Effector memory CD4-positive, alpha-beta T cell (primary cell): ENCODE results near the gene ARHGAP21.
"Not testable (repeated sequence)": the region's sequence is repeated elsewhere in the genome, so short reads cannot be mapped to it uniquely, and the experiment has no call there.

ENCODE experiments used
- DNase-seq, 3 donors: peaks; one replicate each; pipeline ENCODE4 v3.0.0-alpha.2; 2020
- H3K27ac ChIP-seq: 2 replicates; pipeline ENCODE4 v1.7.0; 2013; ENCODE audit warnings: mild to moderate bottlenecking, low read length, moderate library complexity; ENCODE audit not compliant: insufficient read depth, poor library complexity, severe bottlenecking
- H3K27me3 ChIP-seq: replicated peaks from 2 replicates; pipeline ENCODE4 v1.7.0; 2013; ENCODE audit warnings: mild to moderate bottlenecking, low read length; ENCODE audit not compliant: insufficient read depth, control insufficient read depth, poor library complexity, severe bottlenecking
- H3K36me3 ChIP-seq: 2 replicates; pipeline ENCODE4 v1.7.0; 2013; ENCODE audit warnings: mild to moderate bottlenecking, low read length, moderate library complexity; ENCODE audit not compliant: control insufficient read depth, insufficient read depth
- H3K4me1 ChIP-seq: 2 replicates; pipeline ENCODE4 v1.7.0; 2013; ENCODE audit warnings: low read length, mild to moderate bottlenecking; ENCODE audit not compliant: control insufficient read depth, insufficient read depth, poor library complexity, severe bottlenecking
- H3K4me3 ChIP-seq: 2 replicates; pipeline ENCODE4 v1.7.0; 2013; ENCODE audit warnings: low read length, low read depth, mild to moderate bottlenecking; ENCODE audit not compliant: insufficient read depth, poor library complexity, severe bottlenecking
- H3K9me3 ChIP-seq: 2 replicates; pipeline ENCODE4 v1.7.0; 2013; ENCODE audit warnings: mild to moderate bottlenecking, low read length, moderate library complexity; ENCODE audit not compliant: control insufficient read depth

ARHGAP21 gene

DNA sequence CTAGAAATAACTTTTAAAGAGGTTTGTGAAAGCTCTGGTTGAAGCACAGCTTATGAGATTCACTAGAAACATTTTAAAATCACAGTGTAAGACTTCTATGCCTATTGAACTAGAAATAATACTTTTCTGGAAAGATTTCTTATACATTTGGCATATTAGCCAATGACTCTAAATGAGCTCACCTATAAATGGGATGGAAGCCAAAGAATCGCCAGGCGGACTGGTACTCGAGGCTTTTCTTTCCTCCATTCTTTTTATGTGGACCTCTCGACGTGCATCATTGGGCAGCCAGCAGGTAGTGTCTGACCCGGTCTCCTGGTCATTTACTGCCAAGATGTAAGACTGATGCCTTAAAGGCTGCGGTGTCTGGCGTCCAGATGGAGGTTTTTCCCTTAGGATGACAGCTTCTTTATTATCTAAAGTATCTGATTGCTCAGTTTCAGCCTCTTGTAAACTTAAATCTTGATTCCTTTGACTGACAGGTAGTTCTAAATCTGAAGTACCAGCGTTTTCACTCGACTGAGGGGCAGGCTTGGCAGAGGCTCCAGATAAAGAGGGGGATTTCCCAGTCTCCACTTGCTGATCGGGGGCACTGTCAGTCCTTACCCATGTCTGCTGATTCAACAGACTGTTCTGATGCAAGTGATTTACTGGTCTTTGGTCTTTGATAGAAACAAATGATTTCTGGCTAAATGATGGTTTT lies 104.2 kb downstream of the ARHGAP21 start:
- not testable (repeated sequence) for H3K9me3 ChIP-seq, H3K27me3 ChIP-seq, H3K4me3 ChIP-seq, H3K27ac ChIP-seq, H3K4me1 ChIP-seq, DNase-seq, H3K36me3 ChIP-seq

DNA sequence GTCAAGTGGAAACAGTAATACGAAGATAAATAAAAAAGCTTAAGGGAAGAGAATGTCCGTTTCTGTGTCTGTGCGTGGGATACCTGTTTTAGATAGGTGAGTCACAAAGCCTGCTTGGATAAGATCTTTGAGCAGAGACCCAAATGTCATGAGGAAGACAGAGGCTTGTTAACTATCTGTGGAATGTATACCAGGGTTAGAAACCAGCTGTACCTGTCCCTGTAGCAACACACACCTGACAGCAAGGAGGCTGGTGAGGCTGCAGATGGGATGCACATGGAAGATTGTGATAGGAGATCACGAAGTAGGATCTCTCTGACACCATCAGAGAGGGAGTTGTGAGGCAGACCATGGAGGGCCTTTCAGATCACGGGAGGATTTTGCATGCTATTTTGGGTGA lies 105.3 kb downstream of the ARHGAP21 start:
- no peaks in the 10 kb centered on the region for H3K27me3 ChIP-seq
- H3K36me3 ChIP-seq, result no peaks in the 10 kb centered on the region
- no peak for DNase-seq
- peaks cover 5% of the 10 kb centered on the region for H3K4me1 ChIP-seq
- H3K27ac ChIP-seq, result no peak overlapping the region
- no peak overlapping the region for H3K4me3 ChIP-seq
- H3K9me3 ChIP-seq, result no peaks in the 10 kb centered on the region

GRCh38 chr10:24617771-24618396 lies 105.8 kb downstream of the ARHGAP21 start:
- DNase-seq, result peak in 2 of 3 donors; percentile 3 to 36
- H3K36me3 ChIP-seq, result no peaks in the 10 kb centered on the region
- no peaks in the 10 kb centered on the region for H3K9me3 ChIP-seq
- peaks cover 5% of the 10 kb centered on the region for H3K4me1 ChIP-seq
- no peak overlapping the region for H3K4me3 ChIP-seq
- H3K27me3 ChIP-seq, result no peaks in the 10 kb centered on the region
- no peak overlapping the region for H3K27ac ChIP-seq

GRCh38 chr10:24616536-24616935 lies 107.2 kb downstream of the ARHGAP21 start:
- H3K4me1 ChIP-seq, result peaks cover 3% of the 10 kb centered on the region
- no peak overlapping the region for H3K4me3 ChIP-seq
- DNase-seq, result no peak
- H3K27me3 ChIP-seq, result no peaks in the 10 kb centered on the region
- no peak overlapping the region for H3K27ac ChIP-seq
- H3K9me3 ChIP-seq, result no peaks in the 10 kb centered on the region
- no peaks in the 10 kb centered on the region for H3K36me3 ChIP-seq

DNA sequence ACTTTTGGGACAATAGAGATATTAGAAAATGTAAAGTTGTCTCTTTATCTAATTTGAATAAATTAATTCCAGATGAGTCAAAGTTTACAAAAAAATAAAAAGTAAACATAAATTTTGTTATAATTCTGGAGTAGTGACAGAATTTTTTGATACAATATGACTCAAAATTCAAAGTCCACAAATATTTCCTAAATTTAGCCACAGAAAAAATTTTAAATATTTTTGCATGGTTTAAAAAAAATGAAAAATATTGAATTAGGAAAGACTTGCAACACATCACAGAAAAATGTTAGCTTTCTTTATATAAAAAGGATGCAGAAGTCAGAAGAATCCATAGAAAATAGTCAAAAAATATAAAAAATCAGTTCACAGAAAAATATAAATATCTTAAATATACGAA lies 117.7 kb downstream of the ARHGAP21 start:
- Histone ChIP-seq H3K4me1 (no peaks in the 10 kb centered on the region), H3K4me3 (no peak overlapping the region), H3K27me3 (no peaks in the 10 kb centered on the region), H3K9me3 (no peaks in the 10 kb centered on the region), H3K27ac (no peak overlapping the region), H3K36me3 (no peaks in the 10 kb centered on the region)
- no peak for DNase-seq

DNA sequence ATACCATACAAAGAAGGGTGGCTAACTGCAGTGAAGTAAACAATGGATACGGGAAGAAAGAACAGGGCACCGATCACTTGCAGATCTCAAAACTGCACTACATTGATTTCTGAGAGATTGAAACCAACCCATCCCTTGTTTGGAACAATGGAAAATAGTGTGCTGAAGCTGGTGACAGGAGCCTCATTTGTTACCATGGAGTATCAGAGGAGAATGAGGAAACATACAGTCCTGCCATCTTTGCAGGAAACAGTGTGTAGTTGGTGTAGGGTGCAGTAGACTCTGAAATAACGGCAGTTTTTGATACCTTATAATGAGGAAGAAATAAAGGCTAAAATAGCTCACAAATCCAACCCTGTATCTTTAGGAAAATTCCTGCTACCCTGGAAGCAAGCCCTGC lies 118.5 kb downstream of the ARHGAP21 start:
- DNase-seq, result no peak
- Histone ChIP-seq H3K4me1 (no peaks in the 10 kb centered on the region), H3K36me3 (no peaks in the 10 kb centered on the region), H3K27ac (no peak overlapping the region), H3K27me3 (no peaks in the 10 kb centered on the region), H3K9me3 (no peaks in the 10 kb centered on the region), H3K4me3 (no peak overlapping the region)

DNA sequence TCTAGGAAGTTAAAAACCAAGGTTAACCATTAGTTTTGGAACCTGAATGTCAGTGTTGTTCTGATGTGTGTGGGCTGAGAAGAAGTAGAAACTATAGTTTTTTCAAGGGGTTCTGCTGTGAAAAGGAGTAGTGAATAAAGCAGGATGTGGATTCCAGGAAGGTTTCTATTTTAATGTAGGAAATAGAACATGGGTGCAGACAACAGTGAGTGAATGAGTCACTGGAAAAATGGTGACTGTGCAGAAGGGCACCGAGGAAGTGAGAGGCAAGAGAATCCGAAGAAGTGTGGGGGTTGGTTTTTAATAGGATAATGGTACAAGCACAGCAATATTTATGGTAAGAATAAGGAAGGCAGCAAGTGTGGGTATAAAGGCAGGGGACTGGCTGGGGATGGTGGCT lies 120.4 kb downstream of the ARHGAP21 start:
- no peak for DNase-seq
- Histone ChIP-seq H3K4me3 (no peak overlapping the region), H3K4me1 (no peaks in the 10 kb centered on the region), H3K9me3 (no peaks in the 10 kb centered on the region), H3K36me3 (no peaks in the 10 kb centered on the region), H3K27ac (no peak overlapping the region), H3K27me3 (no peaks in the 10 kb centered on the region)

DNA sequence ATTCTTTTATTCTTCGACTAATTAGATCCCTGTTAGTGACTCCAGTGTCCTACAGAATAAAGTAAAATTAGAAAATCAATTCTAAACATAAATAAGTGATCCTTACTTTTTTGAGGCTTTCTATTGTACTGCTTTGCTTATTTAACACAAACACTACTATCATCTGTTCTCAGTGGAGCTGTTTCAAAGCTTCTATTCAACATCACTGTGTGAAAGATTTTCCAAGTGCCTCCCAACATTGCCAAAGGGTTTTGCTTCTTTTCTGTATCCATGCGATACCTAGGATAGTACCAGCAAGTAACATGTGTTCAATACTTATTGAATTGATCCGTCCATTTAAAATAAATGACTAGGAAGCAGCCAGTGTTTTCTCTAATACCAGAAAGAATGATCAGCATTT lies 125.7 kb downstream of the ARHGAP21 start:
- Histone ChIP-seq H3K9me3 (no peaks in the 10 kb centered on the region), H3K4me1 (no peaks in the 10 kb centered on the region), H3K27ac (no peak overlapping the region), H3K4me3 (no peak overlapping the region), H3K27me3 (no peaks in the 10 kb centered on the region), H3K36me3 (peaks cover 7% of the 10 kb centered on the region)
- DNase-seq, result no peak

GRCh38 chr10:24597426-24597825 lies 126.3 kb downstream of the ARHGAP21 start:
- Histone ChIP-seq H3K9me3 (no peaks in the 10 kb centered on the region), H3K27me3 (no peaks in the 10 kb centered on the region), H3K4me3 (no peak overlapping the region), H3K4me1 (no peaks in the 10 kb centered on the region), H3K27ac (no peak overlapping the region), H3K36me3 (peaks cover 7% of the 10 kb centered on the region)
- DNase-seq, result no peak

- no peak overlapping the region for H3K27ac ChIP-seq
- no peak overlapping the region for H3K4me3 ChIP-seq
- H3K36me3 ChIP-seq, result peaks cover 7% of the 10 kb centered on the region
- H3K27me3 ChIP-seq, result no peaks in the 10 kb centered on the region
- H3K4me1 ChIP-seq, result no peaks in the 10 kb centered on the region
- no peaks in the 10 kb centered on the region for H3K9me3 ChIP-seq
- DNase-seq, result no peak
Observed at GRCh38 chr10:24596217-24596930, 127.3 kb downstream of the ARHGAP21 start.
